Measurements from ENCODE around the gene NTNG2. TPM values are rescaled to one million over a fixed set of nuclear protein-coding genes. Genes with fewer than 3 reads are reported as not detected.

NTNG2 gene
- total RNA-seq, 1 donor from 2014 or later: 43.7 TPM

DNA sequence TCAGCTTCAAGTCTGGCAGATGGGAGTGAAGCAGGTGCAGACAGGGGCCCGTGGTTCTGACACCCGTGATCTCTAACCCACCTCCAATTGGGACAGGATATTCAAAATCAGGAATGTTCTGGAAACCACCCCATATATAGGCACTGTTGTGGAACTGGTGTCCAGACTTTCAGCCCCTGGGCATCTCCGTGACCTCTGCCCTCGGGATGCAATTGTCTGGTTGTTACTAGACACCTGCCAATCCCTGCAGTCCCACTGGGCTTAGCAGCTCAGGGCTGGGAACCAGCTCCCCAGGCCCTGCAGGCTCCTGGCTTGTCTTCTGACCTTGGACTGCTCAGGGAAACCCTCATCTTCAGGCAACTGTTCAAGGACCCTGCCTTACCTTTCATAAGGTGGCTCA is 38.8 kb downstream of the NTNG2 start:
- peaks cover 8% of the 10 kb centered on the region for H3K9me3 Mint-ChIP-seq (ENCODE audit: unreplicated experiment)
- no peak overlapping the region for H3K27ac Mint-ChIP-seq (ENCODE audit: unreplicated experiment)
- TF ChIP-seq, protein P1, sequence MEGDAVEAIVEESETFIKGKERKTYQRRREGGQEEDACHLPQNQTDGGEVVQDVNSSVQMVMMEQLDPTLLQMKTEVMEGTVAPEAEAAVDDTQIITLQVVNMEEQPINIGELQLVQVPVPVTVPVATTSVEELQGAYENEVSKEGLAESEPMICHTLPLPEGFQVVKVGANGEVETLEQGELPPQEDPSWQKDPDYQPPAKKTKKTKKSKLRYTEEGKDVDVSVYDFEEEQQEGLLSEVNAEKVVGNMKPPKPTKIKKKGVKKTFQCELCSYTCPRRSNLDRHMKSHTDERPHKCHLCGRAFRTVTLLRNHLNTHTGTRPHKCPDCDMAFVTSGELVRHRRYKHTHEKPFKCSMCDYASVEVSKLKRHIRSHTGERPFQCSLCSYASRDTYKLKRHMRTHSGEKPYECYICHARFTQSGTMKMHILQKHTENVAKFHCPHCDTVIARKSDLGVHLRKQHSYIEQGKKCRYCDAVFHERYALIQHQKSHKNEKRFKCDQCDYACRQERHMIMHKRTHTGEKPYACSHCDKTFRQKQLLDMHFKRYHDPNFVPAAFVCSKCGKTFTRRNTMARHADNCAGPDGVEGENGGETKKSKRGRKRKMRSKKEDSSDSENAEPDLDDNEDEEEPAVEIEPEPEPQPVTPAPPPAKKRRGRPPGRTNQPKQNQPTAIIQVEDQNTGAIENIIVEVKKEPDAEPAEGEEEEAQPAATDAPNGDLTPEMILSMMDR (IDR thresholded peaks at IDR 0.05; ENCODE audit: partially characterized antibody, unreplicated experiment): no peak
- H3K4me3 Mint-ChIP-seq (ENCODE audit: unreplicated experiment): no peak overlapping the region
- H3K4me1 Mint-ChIP-seq (ENCODE audit: low read depth, unreplicated experiment): peaks cover 7% of the 10 kb centered on the region
- peaks cover 24% of the 10 kb centered on the region for H3K36me3 Mint-ChIP-seq (ENCODE audit: unreplicated experiment)
- no peaks in the 10 kb centered on the region for H3K27me3 Mint-ChIP-seq (ENCODE audit: unreplicated experiment)
- DNase-seq: no peak

DNA sequence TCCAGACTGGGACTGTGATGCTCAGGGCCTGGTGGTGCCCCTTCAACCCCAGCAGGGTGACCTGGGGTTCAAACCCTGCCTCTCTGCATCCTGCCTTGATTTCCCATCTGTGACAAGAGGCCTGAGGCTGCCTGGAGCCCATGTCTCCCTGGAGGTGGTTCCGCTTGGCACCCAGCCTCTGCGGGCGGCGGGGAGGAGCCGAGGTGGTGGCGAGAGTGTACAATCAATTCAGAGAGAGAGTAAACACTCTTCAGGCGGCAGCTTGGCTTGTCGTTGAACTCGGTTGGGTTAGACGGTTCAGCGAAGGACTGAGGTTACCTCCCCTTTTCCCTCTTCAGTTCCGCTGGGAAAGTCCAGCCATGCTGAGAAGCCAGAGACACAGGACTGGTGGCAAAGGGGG is 39.3 kb downstream of the NTNG2 start:
- Mint-ChIP-seq H3K4me1 (ENCODE audit: low read depth, unreplicated experiment) (peaks cover 7% of the 10 kb centered on the region), H3K9me3 (ENCODE audit: unreplicated experiment) (peaks cover 8% of the 10 kb centered on the region)

DNA sequence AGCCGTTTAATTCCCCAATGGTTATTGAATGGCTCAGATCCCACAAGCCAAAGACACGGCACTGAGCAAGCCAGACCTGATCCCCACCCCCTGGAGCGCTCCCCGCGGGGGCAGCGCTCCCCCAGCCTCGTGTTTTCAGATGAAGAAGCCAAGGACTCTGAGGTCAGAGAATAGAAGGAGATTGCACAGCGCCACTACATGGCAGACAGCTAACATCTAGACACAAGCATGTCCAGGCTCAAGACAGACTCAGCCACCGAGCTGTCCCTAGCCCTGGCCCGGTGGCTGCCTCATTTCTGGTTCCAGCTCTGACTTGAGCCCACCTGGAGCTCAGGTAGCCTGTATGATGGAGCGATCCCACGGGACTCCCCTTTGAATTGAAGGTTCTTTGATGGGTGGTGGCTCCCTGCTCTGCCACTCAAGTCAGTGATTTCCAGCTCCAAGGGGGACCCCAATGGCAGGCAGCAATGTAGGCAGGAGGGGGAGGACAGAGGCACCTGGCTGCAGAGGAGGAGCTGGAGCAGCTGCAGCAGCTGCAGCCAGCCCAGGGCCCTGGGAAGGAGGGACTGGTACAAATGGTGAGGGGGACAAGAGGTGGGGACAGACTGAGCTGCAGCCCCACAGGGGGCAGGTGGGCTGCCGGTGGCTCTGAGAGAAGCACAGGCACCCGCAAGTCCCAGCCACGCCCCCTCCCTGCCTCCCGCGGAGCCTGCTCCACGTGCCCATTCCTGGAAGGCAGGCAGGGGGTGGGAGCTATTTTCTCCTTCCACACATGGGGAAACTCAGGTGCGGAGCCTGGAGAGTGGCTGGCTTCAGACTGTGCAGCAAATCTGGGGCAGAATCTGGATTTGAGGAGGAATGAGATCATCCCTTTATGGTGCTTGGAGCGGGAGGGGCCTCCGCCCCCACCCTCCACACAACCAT is 40.2 kb downstream of the NTNG2 start:
- Mint-ChIP-seq H3K27me3 (ENCODE audit: unreplicated experiment) (no peaks in the 10 kb centered on the region), H3K4me3 (ENCODE audit: unreplicated experiment) (no peak overlapping the region), H3K27ac (ENCODE audit: unreplicated experiment) (no peak overlapping the region), H3K4me1 (ENCODE audit: low read depth, unreplicated experiment) (peaks cover 7% of the 10 kb centered on the region), H3K9me3 (ENCODE audit: unreplicated experiment) (peaks cover 9% of the 10 kb centered on the region), H3K36me3 (ENCODE audit: unreplicated experiment) (peaks cover 24% of the 10 kb centered on the region)
- DNase-seq: no peak
- TF ChIP-seq, protein P1 (IDR thresholded peaks at IDR 0.05; ENCODE audit: partially characterized antibody, unreplicated experiment): no peak

More for the DNA sequence above, 39.3 kb downstream of the NTNG2 start:
- TF ChIP-seq, protein P1 (IDR thresholded peaks at IDR 0.05; ENCODE audit: partially characterized antibody, unreplicated experiment): no peak
- Mint-ChIP-seq H3K27ac (ENCODE audit: unreplicated experiment) (no peak overlapping the region), H3K36me3 (ENCODE audit: unreplicated experiment) (peaks cover 24% of the 10 kb centered on the region), H3K4me3 (ENCODE audit: unreplicated experiment) (no peak overlapping the region), H3K27me3 (ENCODE audit: unreplicated experiment) (no peaks in the 10 kb centered on the region)
- no peak for DNase-seq

DNA sequence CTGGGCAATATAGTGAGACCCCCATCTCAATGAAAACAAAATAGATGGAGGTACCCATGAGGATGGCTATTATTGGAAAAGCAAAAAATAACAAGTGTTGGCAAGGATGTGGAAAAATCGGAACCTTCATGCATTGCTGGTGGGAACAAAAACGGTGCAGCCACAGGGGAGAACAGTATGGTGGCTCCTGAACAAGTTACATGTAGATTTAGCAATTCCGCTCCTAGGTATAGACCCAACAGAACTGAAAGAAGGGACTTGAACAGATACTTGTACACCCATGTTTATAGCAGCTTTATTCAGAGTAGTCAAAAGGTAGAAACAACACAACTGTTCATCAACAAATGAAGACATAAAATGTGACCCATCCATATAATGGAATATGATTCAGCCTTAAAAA is 43.0 kb downstream of the NTNG2 start:
- Mint-ChIP-seq H3K9me3 (ENCODE audit: unreplicated experiment) (peaks cover 11% of the 10 kb centered on the region), H3K4me3 (ENCODE audit: unreplicated experiment) (peak overlapping the region; percentile 2), H3K27ac (ENCODE audit: unreplicated experiment) (no peak overlapping the region), H3K36me3 (ENCODE audit: unreplicated experiment) (peaks cover 11% of the 10 kb centered on the region), H3K4me1 (ENCODE audit: low read depth, unreplicated experiment) (peaks cover 12% of the 10 kb centered on the region), H3K27me3 (ENCODE audit: unreplicated experiment) (peaks cover 6% of the 10 kb centered on the region)
- DNase-seq: no peak
- TF ChIP-seq, protein P1 (IDR thresholded peaks at IDR 0.05; ENCODE audit: partially characterized antibody, unreplicated experiment): no peak

DNA sequence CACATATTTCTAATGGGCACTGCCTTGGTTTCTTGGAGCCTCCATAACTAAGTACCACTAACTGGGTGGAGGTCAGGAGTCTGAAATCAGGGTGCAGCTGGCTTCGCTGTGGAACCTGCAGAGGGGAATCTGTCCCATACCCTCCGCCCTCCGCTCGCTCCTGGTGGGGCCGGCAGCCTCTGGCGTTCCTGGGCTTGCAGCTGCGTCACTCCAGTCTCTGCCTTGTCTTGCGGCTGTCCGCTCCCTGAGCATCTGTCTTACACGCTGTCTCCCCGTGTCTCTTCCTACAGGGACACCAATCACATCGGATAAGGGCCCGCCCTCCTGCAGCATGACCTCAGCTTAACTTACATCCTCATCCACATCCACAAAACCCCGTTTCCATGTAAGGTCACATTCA is 45.4 kb downstream of the NTNG2 start:
- peaks cover 5% of the 10 kb centered on the region for H3K4me1 Mint-ChIP-seq (ENCODE audit: low read depth, unreplicated experiment)
- DNase-seq: no peak
- no peak overlapping the region for H3K4me3 Mint-ChIP-seq (ENCODE audit: unreplicated experiment)
- peaks cover 11% of the 10 kb centered on the region for H3K36me3 Mint-ChIP-seq (ENCODE audit: unreplicated experiment)
- H3K27me3 Mint-ChIP-seq (ENCODE audit: unreplicated experiment): peaks cover 8% of the 10 kb centered on the region
- TF ChIP-seq, protein P1 (IDR thresholded peaks at IDR 0.05; ENCODE audit: partially characterized antibody, unreplicated experiment): no peak
- H3K9me3 Mint-ChIP-seq (ENCODE audit: unreplicated experiment): peaks cover 11% of the 10 kb centered on the region
- peak overlapping the region; percentile 26 for H3K27ac Mint-ChIP-seq (ENCODE audit: unreplicated experiment)

Measured in glutamatergic neuron (in vitro differentiated cells).